Measurements from ENCODE around the gene LHFPL6. TPM values are rescaled to one million over a fixed set of nuclear protein-coding genes. Genes with fewer than 3 reads are reported as not detected.

LHFPL6 gene
- total and polyA plus RNA-seq, 10 of the 15 experiments (the other 5 are each of a cell fraction or from before 2014, with no cell fraction given) = 0.11 to 4.6 (median 0.41) TPM

DNA sequence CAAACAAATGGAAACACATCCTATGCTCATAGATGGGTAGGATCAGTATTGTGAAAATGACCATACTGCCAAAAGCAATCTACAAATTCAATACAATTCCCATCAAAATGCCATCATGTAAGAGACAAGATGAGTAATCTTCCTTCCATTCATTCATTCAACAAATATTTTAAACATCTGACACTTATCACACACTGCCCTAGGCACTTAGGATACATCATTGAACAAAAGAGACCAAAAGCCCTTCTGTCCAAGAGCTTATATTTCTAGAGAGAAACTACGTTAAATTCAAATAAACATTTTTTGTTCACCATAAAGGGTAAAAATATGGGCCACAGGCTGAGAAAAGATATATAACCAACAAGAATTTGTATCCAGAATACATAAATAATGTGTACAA, 20.5 kb upstream of the LHFPL6 start (continued):
- TF ChIP-seq, protein P1, sequence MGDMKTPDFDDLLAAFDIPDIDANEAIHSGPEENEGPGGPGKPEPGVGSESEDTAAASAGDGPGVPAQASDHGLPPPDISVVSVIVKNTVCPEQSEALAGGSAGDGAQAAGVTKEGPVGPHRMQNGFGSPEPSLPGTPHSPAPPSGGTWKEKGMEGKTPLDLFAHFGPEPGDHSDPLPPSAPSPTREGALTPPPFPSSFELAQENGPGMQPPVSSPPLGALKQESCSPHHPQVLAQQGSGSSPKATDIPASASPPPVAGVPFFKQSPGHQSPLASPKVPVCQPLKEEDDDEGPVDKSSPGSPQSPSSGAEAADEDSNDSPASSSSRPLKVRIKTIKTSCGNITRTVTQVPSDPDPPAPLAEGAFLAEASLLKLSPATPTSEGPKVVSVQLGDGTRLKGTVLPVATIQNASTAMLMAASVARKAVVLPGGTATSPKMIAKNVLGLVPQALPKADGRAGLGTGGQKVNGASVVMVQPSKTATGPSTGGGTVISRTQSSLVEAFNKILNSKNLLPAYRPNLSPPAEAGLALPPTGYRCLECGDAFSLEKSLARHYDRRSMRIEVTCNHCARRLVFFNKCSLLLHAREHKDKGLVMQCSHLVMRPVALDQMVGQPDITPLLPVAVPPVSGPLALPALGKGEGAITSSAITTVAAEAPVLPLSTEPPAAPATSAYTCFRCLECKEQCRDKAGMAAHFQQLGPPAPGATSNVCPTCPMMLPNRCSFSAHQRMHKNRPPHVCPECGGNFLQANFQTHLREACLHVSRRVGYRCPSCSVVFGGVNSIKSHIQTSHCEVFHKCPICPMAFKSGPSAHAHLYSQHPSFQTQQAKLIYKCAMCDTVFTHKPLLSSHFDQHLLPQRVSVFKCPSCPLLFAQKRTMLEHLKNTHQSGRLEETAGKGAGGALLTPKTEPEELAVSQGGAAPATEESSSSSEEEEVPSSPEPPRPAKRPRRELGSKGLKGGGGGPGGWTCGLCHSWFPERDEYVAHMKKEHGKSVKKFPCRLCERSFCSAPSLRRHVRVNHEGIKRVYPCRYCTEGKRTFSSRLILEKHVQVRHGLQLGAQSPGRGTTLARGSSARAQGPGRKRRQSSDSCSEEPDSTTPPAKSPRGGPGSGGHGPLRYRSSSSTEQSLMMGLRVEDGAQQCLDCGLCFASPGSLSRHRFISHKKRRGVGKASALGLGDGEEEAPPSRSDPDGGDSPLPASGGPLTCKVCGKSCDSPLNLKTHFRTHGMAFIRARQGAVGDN (IDR thresholded peaks at IDR 0.05) = no peak
- no peak for TF ChIP-seq RELA (IDR thresholded peaks at IDR 0.05; ENCODE audit: borderline replicate concordance, partially characterized antibody)
- no peak for TF ChIP-seq PML (IDR thresholded peaks at IDR 0.05; ENCODE audit: low read length)
- no peak for TF ChIP-seq CEBPB (IDR thresholded peaks at IDR 0.05; ENCODE audit: borderline replicate concordance in 1 of 2, low read depth in 2 of 2, low read length in 2 of 2)
- TF ChIP-seq BHLHE40 (IDR thresholded peaks at IDR 0.05; ENCODE audit: borderline replicate concordance in 1 of 2, low read depth in 2 of 2, low read length in 1 of 2) = no peak
- TF ChIP-seq MXI1 (IDR thresholded peaks at IDR 0.05; ENCODE audit: low read depth, low read length) = no peak
- TF ChIP-seq NFYA (IDR thresholded peaks at IDR 0.05; ENCODE audit: borderline replicate concordance, low read depth, low read length) = no peak

DNA sequence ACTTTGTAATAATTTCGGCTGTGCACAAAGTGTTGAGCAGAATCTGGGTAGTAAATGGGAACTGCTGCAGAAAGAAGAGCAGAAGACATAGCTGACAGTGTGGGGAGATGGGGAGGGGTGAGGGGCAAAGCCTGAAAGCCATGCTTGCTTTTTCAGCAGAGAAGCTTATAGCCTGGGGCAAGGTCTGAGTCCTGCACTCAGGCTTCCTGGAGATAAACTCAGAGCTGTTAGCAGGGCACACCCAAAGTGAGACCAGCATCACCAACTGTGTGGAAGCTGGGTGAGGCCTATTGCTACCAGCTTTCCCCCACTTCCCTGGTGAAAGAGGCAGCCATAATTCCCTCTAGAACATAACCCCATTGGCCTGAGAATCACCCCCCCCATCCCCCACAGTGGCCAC, 15.6 kb upstream of the LHFPL6 start:
- in situ Hi-C loops (cut with MboI) (no loop called here), intact Hi-C loops (cut with micrococcal nuclease; ENCODE audit: unreplicated experiment) (no loop called here)
- RAD21 ChIA-PET (ENCODE audit: unreplicated experiment) = interaction anchor here (0.6 kb wide), 1 partner anchor 859 kb away, joined by 4 read pairs; no protein-coding TSS in a partner anchor
- H3K36me3 ChIP-seq (ENCODE audit: control insufficient read depth in 2 of 2, insufficient read depth in 2 of 2, low read length in 1 of 2) = no peaks in the 10 kb centered on the region
- H3K4me3 ChIP-seq = no peak overlapping the region
- no peak overlapping the region for H3K4me2 ChIP-seq (ENCODE audit: control insufficient read depth, insufficient read depth)
- no peaks in the 10 kb centered on the region for H3K79me2 ChIP-seq (ENCODE audit: control insufficient read depth, insufficient read depth, low read length)
- 0% methylated on average over 1 of the region's 1 CpG for WGBS (ENCODE audit: insufficient coverage, insufficient replicate concordance, low lambda C conversion rate, missing lambda C conversion rate)
- no peak overlapping the region for H2AFZ ChIP-seq (ENCODE audit: control insufficient read depth, low read depth, low read length)
- SMC1A ChIA-PET (ENCODE audit: uncharacterized antibody, unreplicated experiment) = interaction anchor here (0.5 to 1.9 kb wide), 4 partner anchors 43 to 233 kb away, joined by 3 to 5 read pairs (median 3); no protein-coding TSS in a partner anchor
- POLR2A ChIA-PET = no interaction called here
- CTCF ChIA-PET = interaction anchor here (0.6 to 2.1 kb wide), 5 partner anchors 9 to 474 kb away, joined by 3 to 7 read pairs (median 3); no protein-coding TSS in a partner anchor
- no peak for FAIRE-seq
- no peak for DNase-seq (ENCODE audit: low read depth, low spot score)
- H3K27ac ChIP-seq (ENCODE audit: control insufficient read depth, insufficient read depth) = no peak overlapping the region
- no peaks in the 10 kb centered on the region for H3K9me3 ChIP-seq (replicated peaks; ENCODE audit: control insufficient read depth, insufficient read depth, low read length)
- no peaks in the 10 kb centered on the region for H3K4me1 ChIP-seq (ENCODE audit: control insufficient read depth, insufficient read depth, low read length)
- ATAC-seq = no peak
- BruUV-seq (replicated peaks) = no TSS peak
- no peaks in the 10 kb centered on the region for H3K27me3 ChIP-seq (replicated peaks in 1 of 2; ENCODE audit: control insufficient read depth in 2 of 2, insufficient read depth in 2 of 2, low read length in 1 of 2)
- no peaks in the 10 kb centered on the region for H4K20me1 ChIP-seq (ENCODE audit: control insufficient read depth, insufficient read depth)
- no peak overlapping the region for H3K9ac ChIP-seq (ENCODE audit: control insufficient read depth, insufficient read depth, low read length)
- no peak for TF ChIP-seq SUZ12 (IDR thresholded peaks at IDR 0.05; ENCODE audit: unreplicated experiment)
- TF ChIP-seq, protein P2, sequence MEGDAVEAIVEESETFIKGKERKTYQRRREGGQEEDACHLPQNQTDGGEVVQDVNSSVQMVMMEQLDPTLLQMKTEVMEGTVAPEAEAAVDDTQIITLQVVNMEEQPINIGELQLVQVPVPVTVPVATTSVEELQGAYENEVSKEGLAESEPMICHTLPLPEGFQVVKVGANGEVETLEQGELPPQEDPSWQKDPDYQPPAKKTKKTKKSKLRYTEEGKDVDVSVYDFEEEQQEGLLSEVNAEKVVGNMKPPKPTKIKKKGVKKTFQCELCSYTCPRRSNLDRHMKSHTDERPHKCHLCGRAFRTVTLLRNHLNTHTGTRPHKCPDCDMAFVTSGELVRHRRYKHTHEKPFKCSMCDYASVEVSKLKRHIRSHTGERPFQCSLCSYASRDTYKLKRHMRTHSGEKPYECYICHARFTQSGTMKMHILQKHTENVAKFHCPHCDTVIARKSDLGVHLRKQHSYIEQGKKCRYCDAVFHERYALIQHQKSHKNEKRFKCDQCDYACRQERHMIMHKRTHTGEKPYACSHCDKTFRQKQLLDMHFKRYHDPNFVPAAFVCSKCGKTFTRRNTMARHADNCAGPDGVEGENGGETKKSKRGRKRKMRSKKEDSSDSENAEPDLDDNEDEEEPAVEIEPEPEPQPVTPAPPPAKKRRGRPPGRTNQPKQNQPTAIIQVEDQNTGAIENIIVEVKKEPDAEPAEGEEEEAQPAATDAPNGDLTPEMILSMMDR (IDR thresholded peaks at IDR 0.05 in 2 of 3, conservative IDR thresholded peaks at IDR 0.05 in 1 of 3; ENCODE audit: control insufficient read depth in 2 of 3, extremely low read depth in 1 of 3, insufficient read depth in 1 of 3, low read depth in 3 of 3, low read length in 3 of 3) = no peak
- no peak for TF ChIP-seq CHD4 (IDR thresholded peaks at IDR 0.05)
- TF ChIP-seq, protein P3, sequence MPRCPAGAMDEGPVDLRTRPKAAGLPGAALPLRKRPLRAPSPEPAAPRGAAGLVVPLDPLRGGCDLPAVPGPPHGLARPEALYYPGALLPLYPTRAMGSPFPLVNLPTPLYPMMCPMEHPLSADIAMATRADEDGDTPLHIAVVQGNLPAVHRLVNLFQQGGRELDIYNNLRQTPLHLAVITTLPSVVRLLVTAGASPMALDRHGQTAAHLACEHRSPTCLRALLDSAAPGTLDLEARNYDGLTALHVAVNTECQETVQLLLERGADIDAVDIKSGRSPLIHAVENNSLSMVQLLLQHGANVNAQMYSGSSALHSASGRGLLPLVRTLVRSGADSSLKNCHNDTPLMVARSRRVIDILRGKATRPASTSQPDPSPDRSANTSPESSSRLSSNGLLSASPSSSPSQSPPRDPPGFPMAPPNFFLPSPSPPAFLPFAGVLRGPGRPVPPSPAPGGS (IDR thresholded peaks at IDR 0.05; ENCODE audit: borderline replicate concordance, insufficient read depth, low read depth, low read length, poor library complexity, severe bottlenecking) = no peak
- no peak for TF ChIP-seq IKZF1 (conservative IDR thresholded peaks at IDR 0.05)
- no peak for TF ChIP-seq ETV6 (conservative IDR thresholded peaks at IDR 0.05 in 1 of 2, IDR thresholded peaks at IDR 0.05 in 1 of 2; ENCODE audit: borderline replicate concordance in 1 of 2, low read depth in 1 of 2)
- no peak for TF ChIP-seq JUNB (IDR thresholded peaks at IDR 0.05)
- no peak for TF ChIP-seq PAX5 (IDR thresholded peaks at IDR 0.05; ENCODE audit: borderline replicate concordance, low read depth, low read length)
